ENCODE data around the gene MYO15A.

The MYO15A gene

GRCh38 chr17:18148586-18148985, 40.0 kb downstream of the MYO15A start:
- Histone ChIP-seq H3K9ac (ENCODE audit: low read length) (no peak overlapping the region), H3K4me3 (ENCODE audit: low read length) (no peak overlapping the region), H3K36me3 (ENCODE audit: control insufficient read depth, low read depth, low read length) (no peaks in the 10 kb centered on the region), H3K27me3 (ENCODE audit: control insufficient read depth, insufficient read depth, low read length) (no peaks in the 10 kb centered on the region), H3K27ac (ENCODE audit: low read length) (no peak overlapping the region), H3K4me1 (ENCODE audit: control insufficient read depth, low read depth, low read length) (peaks cover 4% of the 10 kb centered on the region), H3K9me3 (ENCODE audit: control insufficient read depth, low read depth, low read length) (no peaks in the 10 kb centered on the region)

GRCh38 chr17:18151290-18151689, 42.7 kb downstream of the MYO15A start:
- Histone ChIP-seq H3K4me1 (ENCODE audit: control insufficient read depth, low read depth, low read length) (peaks cover 4% of the 10 kb centered on the region), H3K36me3 (ENCODE audit: control insufficient read depth, low read depth, low read length) (no peaks in the 10 kb centered on the region), H3K9me3 (ENCODE audit: control insufficient read depth, low read depth, low read length) (no peaks in the 10 kb centered on the region), H3K27ac (ENCODE audit: low read length) (no peak overlapping the region), H3K4me3 (ENCODE audit: low read length) (no peak overlapping the region), H3K9ac (ENCODE audit: low read length) (no peak overlapping the region), H3K27me3 (ENCODE audit: control insufficient read depth, insufficient read depth, low read length) (no peaks in the 10 kb centered on the region)

GRCh38 chr17:18155179-18155578, 46.6 kb downstream of the MYO15A start:
- no peak overlapping the region for H3K9ac ChIP-seq (ENCODE audit: low read length)
- H3K9me3 ChIP-seq (ENCODE audit: control insufficient read depth, low read depth, low read length), result no peaks in the 10 kb centered on the region
- H3K36me3 ChIP-seq (ENCODE audit: control insufficient read depth, low read depth, low read length), result no peaks in the 10 kb centered on the region
- H3K27ac ChIP-seq (ENCODE audit: low read length), result no peak overlapping the region
- peaks cover 4% of the 10 kb centered on the region for H3K4me1 ChIP-seq (ENCODE audit: control insufficient read depth, low read depth, low read length)
- no peak overlapping the region for H3K4me3 ChIP-seq (ENCODE audit: low read length)
- no peaks in the 10 kb centered on the region for H3K27me3 ChIP-seq (ENCODE audit: control insufficient read depth, insufficient read depth, low read length)

- Histone ChIP-seq H3K36me3 (ENCODE audit: control insufficient read depth, low read depth, low read length) (no peaks in the 10 kb centered on the region), H3K27me3 (ENCODE audit: control insufficient read depth, insufficient read depth, low read length) (no peaks in the 10 kb centered on the region), H3K9ac (ENCODE audit: low read length) (no peak overlapping the region), H3K27ac (ENCODE audit: low read length) (no peak overlapping the region), H3K4me3 (ENCODE audit: low read length) (no peak overlapping the region), H3K9me3 (ENCODE audit: control insufficient read depth, low read depth, low read length) (no peaks in the 10 kb centered on the region), H3K4me1 (ENCODE audit: control insufficient read depth, low read depth, low read length) (peaks cover 4% of the 10 kb centered on the region)
Observed at GRCh38 chr17:18156171-18156975, 47.8 kb downstream of the MYO15A start.

- no peaks in the 10 kb centered on the region for H3K9me3 ChIP-seq (ENCODE audit: control insufficient read depth, low read depth, low read length)
- no peak overlapping the region for H3K27ac ChIP-seq (ENCODE audit: low read length)
- no peak overlapping the region for H3K9ac ChIP-seq (ENCODE audit: low read length)
- H3K4me1 ChIP-seq (ENCODE audit: control insufficient read depth, low read depth, low read length), result peaks cover 4% of the 10 kb centered on the region
- no peak overlapping the region for H3K4me3 ChIP-seq (ENCODE audit: low read length)
- no peaks in the 10 kb centered on the region for H3K36me3 ChIP-seq (ENCODE audit: control insufficient read depth, low read depth, low read length)
- H3K27me3 ChIP-seq (ENCODE audit: control insufficient read depth, insufficient read depth, low read length), result no peaks in the 10 kb centered on the region
Observed at GRCh38 chr17:18156976-18157280, 48.4 kb downstream of the MYO15A start.

- peaks cover 4% of the 10 kb centered on the region for H3K4me1 ChIP-seq (ENCODE audit: control insufficient read depth, low read depth, low read length)
- no peaks in the 10 kb centered on the region for H3K27me3 ChIP-seq (ENCODE audit: control insufficient read depth, insufficient read depth, low read length)
- no peak overlapping the region for H3K4me3 ChIP-seq (ENCODE audit: low read length)
- H3K27ac ChIP-seq (ENCODE audit: low read length), result no peak overlapping the region
- no peaks in the 10 kb centered on the region for H3K36me3 ChIP-seq (ENCODE audit: control insufficient read depth, low read depth, low read length)
- no peaks in the 10 kb centered on the region for H3K9me3 ChIP-seq (ENCODE audit: control insufficient read depth, low read depth, low read length)
- H3K9ac ChIP-seq (ENCODE audit: low read length), result no peak overlapping the region
Observed at GRCh38 chr17:18157354-18157985, 48.9 kb downstream of the MYO15A start.

GRCh38 chr17:18158022-18158600, 49.6 kb downstream of the MYO15A start:
- H3K36me3 ChIP-seq (ENCODE audit: control insufficient read depth, low read depth, low read length), result no peaks in the 10 kb centered on the region
- H3K4me1 ChIP-seq (ENCODE audit: control insufficient read depth, low read depth, low read length), result no peaks in the 10 kb centered on the region
- H3K4me3 ChIP-seq (ENCODE audit: low read length), result peak overlapping the region; percentile 38
- H3K9me3 ChIP-seq (ENCODE audit: control insufficient read depth, low read depth, low read length), result no peaks in the 10 kb centered on the region
- H3K27me3 ChIP-seq (ENCODE audit: control insufficient read depth, insufficient read depth, low read length), result no peaks in the 10 kb centered on the region
- H3K27ac ChIP-seq (ENCODE audit: low read length), result no peak overlapping the region
- peak overlapping the region; percentile 4 for H3K9ac ChIP-seq (ENCODE audit: low read length)

- H3K27ac ChIP-seq (ENCODE audit: low read length), result no peak overlapping the region
- H3K9ac ChIP-seq (ENCODE audit: low read length), result no peak overlapping the region
- H3K4me3 ChIP-seq (ENCODE audit: low read length), result no peak overlapping the region
- no peaks in the 10 kb centered on the region for H3K4me1 ChIP-seq (ENCODE audit: control insufficient read depth, low read depth, low read length)
- no peaks in the 10 kb centered on the region for H3K9me3 ChIP-seq (ENCODE audit: control insufficient read depth, low read depth, low read length)
- no peaks in the 10 kb centered on the region for H3K27me3 ChIP-seq (ENCODE audit: control insufficient read depth, insufficient read depth, low read length)
- no peaks in the 10 kb centered on the region for H3K36me3 ChIP-seq (ENCODE audit: control insufficient read depth, low read depth, low read length)
Observed at GRCh38 chr17:18159551-18160120, 51.1 kb downstream of the MYO15A start.

- Histone ChIP-seq H3K36me3 (ENCODE audit: control insufficient read depth, low read depth, low read length) (no peaks in the 10 kb centered on the region), H3K9me3 (ENCODE audit: control insufficient read depth, low read depth, low read length) (no peaks in the 10 kb centered on the region), H3K27ac (ENCODE audit: low read length) (no peak overlapping the region), H3K9ac (ENCODE audit: low read length) (no peak overlapping the region), H3K4me3 (ENCODE audit: low read length) (no peak overlapping the region), H3K27me3 (ENCODE audit: control insufficient read depth, insufficient read depth, low read length) (no peaks in the 10 kb centered on the region), H3K4me1 (ENCODE audit: control insufficient read depth, low read depth, low read length) (no peaks in the 10 kb centered on the region)
Observed at GRCh38 chr17:18160128-18160856, 51.7 kb downstream of the MYO15A start.

GRCh38 chr17:18161207-18162145, 52.9 kb downstream of the MYO15A start:
- H3K9ac ChIP-seq (ENCODE audit: low read length), result no peak overlapping the region

More at GRCh38 chr17:18161207-18162145, 52.9 kb downstream of the MYO15A start:
- H3K27ac ChIP-seq (ENCODE audit: low read length), result no peak overlapping the region
- no peak overlapping the region for H3K4me3 ChIP-seq (ENCODE audit: low read length)
- H3K36me3 ChIP-seq (ENCODE audit: control insufficient read depth, low read depth, low read length), result no peaks in the 10 kb centered on the region
- H3K4me1 ChIP-seq (ENCODE audit: control insufficient read depth, low read depth, low read length), result no peaks in the 10 kb centered on the region
- no peaks in the 10 kb centered on the region for H3K27me3 ChIP-seq (ENCODE audit: control insufficient read depth, insufficient read depth, low read length)
- H3K9me3 ChIP-seq (ENCODE audit: control insufficient read depth, low read depth, low read length), result no peaks in the 10 kb centered on the region

Data from iPS-18a (cell line).